Fibroblast of lung (primary cell): ENCODE results near the gene C1orf94. TPM values are rescaled to one million over a fixed set of nuclear protein-coding genes. Genes with fewer than 3 reads are reported as not detected.

ENCODE experiments used
- DNase-seq, 2 donors: peaks; one replicate each; pipeline versions ENCODE4 v3.0.0 to v3.0.0-alpha.2; 2010; ENCODE audit warnings: low read depth in 2 of 2
- H2AFZ ChIP-seq: 2 replicates; pipeline ENCODE4 v1.5.1; 2012; ENCODE audit warnings: low read length, control low read depth, inconsistent platforms
- H3K27ac ChIP-seq: 2 replicates; pipeline ENCODE4 v1.5.1; 2011; ENCODE audit warnings: low read length, control low read depth; ENCODE audit not compliant: insufficient read depth
- H3K27me3 ChIP-seq: 2 replicates; pipeline ENCODE4 v1.5.1; 2011; ENCODE audit warnings: mild to moderate bottlenecking, low read length; ENCODE audit not compliant: control insufficient read depth, insufficient read depth
- H3K36me3 ChIP-seq: 2 replicates; pipeline ENCODE4 v1.5.1; 2011; ENCODE audit warnings: low read length; ENCODE audit not compliant: control insufficient read depth, insufficient read depth
- H3K4me1 ChIP-seq: 2 replicates; pipeline ENCODE4 v1.5.1; 2011; ENCODE audit warnings: low read length; ENCODE audit not compliant: control insufficient read depth, insufficient read depth; ENCODE audit errors: extremely low read depth
- H3K4me2 ChIP-seq: 2 replicates; pipeline ENCODE4 v1.5.1; 2011; ENCODE audit warnings: low read length, control low read depth; ENCODE audit not compliant: insufficient read depth; ENCODE audit errors: extremely low read depth
- H3K4me3 ChIP-seq, 4 experiments: fragments of 200-600 bp in 1 of 4; sonication (generic) in 1 of 4; replicated peaks in 1 of 4; 2 replicates each; pipeline ENCODE4 v1.5.1; 2011 to 2016; ENCODE audit warnings: low read length in 4 of 4, low read depth in 3 of 4, mild to moderate bottlenecking in 3 of 4, control low read depth in 2 of 4, inconsistent platforms in 1 of 4, mixed read lengths in 1 of 4; ENCODE audit not compliant: insufficient read depth in 1 of 4; ENCODE audit errors: control extremely low read depth in 1 of 4
- H3K79me2 ChIP-seq: 2 replicates; pipeline ENCODE4 v1.5.1; 2012; ENCODE audit warnings: mild to moderate bottlenecking, low read length, inconsistent platforms; ENCODE audit not compliant: control insufficient read depth, insufficient read depth
- H3K9ac ChIP-seq: 2 replicates; pipeline ENCODE4 v1.5.1; 2011; ENCODE audit warnings: mild to moderate bottlenecking, low read length, control low read depth; ENCODE audit not compliant: insufficient read depth
- H3K9me3 ChIP-seq: 2 replicates; pipeline ENCODE4 v1.5.1; 2012; ENCODE audit warnings: low read depth, low read length; ENCODE audit not compliant: control insufficient read depth, insufficient read depth
- H4K20me1 ChIP-seq: 2 replicates; pipeline ENCODE4 v1.5.1; 2011; ENCODE audit warnings: low read length; ENCODE audit not compliant: control insufficient read depth, insufficient read depth; ENCODE audit errors: extremely low read depth
- EZH2 ChIP-seq: IDR thresholded peaks from 2 replicates; pipeline ENCODE4 v1.5.1; 2012; ENCODE audit warnings: low read length, control low read depth, mild to moderate bottlenecking; ENCODE audit errors: missing control alignments
- polyA plus RNA-seq, 2 donors: library from polyadenylated mRNA; depleted of rRNA in 1 of 2; stranded (reverse) in 1 of 2; unstranded in 1 of 2; fragments of >200 nt; gene quantifications; 2 replicates each; pipeline ENCODE4 v1.2.1, GENCODE V29; 2011 to 2012; ENCODE audit warnings: missing spikeins in 1 of 2
- total RNA-seq: library from RNA; depleted of rRNA; stranded (reverse); fragments of >200 nt; gene quantifications from 2 replicates; pipeline ENCODE4 v1.2.1, GENCODE V29; 2014
- TF ChIP-seq, protein P1 (sequence below), 2 donors: IDR thresholded peaks in 1 of 2; conservative IDR thresholded peaks in 1 of 2; 1 replicate in 1 of 2; 2 replicates in 1 of 2; pipeline ENCODE4 v1.5.1; 2011 to 2012; ENCODE audit warnings: low read length in 2 of 2, control low read depth in 1 of 2, inconsistent platforms in 1 of 2, low read depth in 1 of 2, mild to moderate bottlenecking in 1 of 2

C1orf94 gene
- total and polyA plus RNA-seq, 2 donors (not counting 1 experiment from before 2014, with no cell fraction given) = under 0.01 to 0.02 TPM

DNA sequence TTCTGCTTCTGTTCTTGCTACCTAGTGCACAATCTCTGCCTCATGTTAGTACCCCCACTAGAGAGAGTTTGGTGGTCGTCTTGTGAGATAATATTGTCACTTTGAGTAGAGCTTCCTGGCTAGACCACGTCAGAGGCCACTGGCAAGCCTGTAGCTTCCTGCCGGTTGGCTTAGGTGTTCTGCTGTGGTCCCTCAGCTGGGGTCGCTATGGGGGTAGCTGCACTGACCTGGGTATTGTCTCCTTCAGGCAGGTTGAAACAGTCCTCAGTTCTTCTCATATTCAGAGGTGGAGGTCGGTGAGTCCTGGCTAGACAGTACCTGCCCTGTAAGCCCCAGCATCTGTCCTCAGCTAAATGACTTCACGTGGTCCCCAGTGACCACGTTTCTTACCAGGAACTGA lies 86.2 kb downstream of the C1orf94 start:
- no peaks in the 10 kb centered on the region for H3K4me1 ChIP-seq
- H2AFZ ChIP-seq = no peak overlapping the region
- no peaks in the 10 kb centered on the region for H4K20me1 ChIP-seq
- H3K36me3 ChIP-seq = no peaks in the 10 kb centered on the region
- H3K9ac ChIP-seq = no peak overlapping the region
- H3K9me3 ChIP-seq = no peaks in the 10 kb centered on the region
- TF ChIP-seq, protein P1, sequence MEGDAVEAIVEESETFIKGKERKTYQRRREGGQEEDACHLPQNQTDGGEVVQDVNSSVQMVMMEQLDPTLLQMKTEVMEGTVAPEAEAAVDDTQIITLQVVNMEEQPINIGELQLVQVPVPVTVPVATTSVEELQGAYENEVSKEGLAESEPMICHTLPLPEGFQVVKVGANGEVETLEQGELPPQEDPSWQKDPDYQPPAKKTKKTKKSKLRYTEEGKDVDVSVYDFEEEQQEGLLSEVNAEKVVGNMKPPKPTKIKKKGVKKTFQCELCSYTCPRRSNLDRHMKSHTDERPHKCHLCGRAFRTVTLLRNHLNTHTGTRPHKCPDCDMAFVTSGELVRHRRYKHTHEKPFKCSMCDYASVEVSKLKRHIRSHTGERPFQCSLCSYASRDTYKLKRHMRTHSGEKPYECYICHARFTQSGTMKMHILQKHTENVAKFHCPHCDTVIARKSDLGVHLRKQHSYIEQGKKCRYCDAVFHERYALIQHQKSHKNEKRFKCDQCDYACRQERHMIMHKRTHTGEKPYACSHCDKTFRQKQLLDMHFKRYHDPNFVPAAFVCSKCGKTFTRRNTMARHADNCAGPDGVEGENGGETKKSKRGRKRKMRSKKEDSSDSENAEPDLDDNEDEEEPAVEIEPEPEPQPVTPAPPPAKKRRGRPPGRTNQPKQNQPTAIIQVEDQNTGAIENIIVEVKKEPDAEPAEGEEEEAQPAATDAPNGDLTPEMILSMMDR (conservative IDR thresholded peaks at IDR 0.05 in 1 of 2, IDR thresholded peaks at IDR 0.05 in 1 of 2; ENCODE audit: low read depth in 1 of 2, low read length in 2 of 2) = no peak
- H3K4me2 ChIP-seq = no peak overlapping the region
- H3K27me3 ChIP-seq = no peaks in the 10 kb centered on the region
- no peak for DNase-seq
- no peak overlapping the region for H3K4me3 ChIP-seq
- H3K79me2 ChIP-seq = no peaks in the 10 kb centered on the region
- H3K27ac ChIP-seq = no peak overlapping the region

DNA sequence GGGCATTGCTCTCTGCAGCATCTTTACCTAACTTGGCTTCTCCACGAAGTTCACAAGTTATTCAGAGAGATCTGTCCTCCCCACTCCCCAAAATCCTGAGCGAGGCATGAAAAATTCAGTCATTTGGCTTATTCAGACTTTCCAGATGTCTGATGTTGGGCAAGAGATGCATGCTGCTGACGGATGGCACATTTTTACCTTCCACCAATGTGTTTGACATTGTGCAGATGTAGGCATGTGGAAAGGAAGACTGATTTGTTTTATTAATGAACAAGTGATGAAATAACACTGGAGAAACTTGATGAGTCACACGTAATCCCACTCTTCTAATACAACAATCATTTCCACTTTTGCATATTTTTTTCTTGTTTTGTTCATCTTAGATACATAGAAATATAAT lies 86.7 kb downstream of the C1orf94 start:
- no peaks in the 10 kb centered on the region for H3K79me2 ChIP-seq
- no peaks in the 10 kb centered on the region for H3K36me3 ChIP-seq
- H3K27ac ChIP-seq = no peak overlapping the region
- peak in 1 of 2 donors; percentile 7 for DNase-seq
- no peak overlapping the region for H3K4me3 ChIP-seq
- no peaks in the 10 kb centered on the region for H3K9me3 ChIP-seq
- no peaks in the 10 kb centered on the region for H4K20me1 ChIP-seq
- H3K9ac ChIP-seq = no peak overlapping the region
- no peak overlapping the region for H3K4me2 ChIP-seq
- no peak for TF ChIP-seq EZH2
- TF ChIP-seq, protein P1 (conservative IDR thresholded peaks at IDR 0.05 in 1 of 2, IDR thresholded peaks at IDR 0.05 in 1 of 2; ENCODE audit: low read depth in 1 of 2, low read length in 2 of 2) = no peak
- H2AFZ ChIP-seq = no peak overlapping the region
- no peaks in the 10 kb centered on the region for H3K4me1 ChIP-seq
- no peaks in the 10 kb centered on the region for H3K27me3 ChIP-seq

DNA sequence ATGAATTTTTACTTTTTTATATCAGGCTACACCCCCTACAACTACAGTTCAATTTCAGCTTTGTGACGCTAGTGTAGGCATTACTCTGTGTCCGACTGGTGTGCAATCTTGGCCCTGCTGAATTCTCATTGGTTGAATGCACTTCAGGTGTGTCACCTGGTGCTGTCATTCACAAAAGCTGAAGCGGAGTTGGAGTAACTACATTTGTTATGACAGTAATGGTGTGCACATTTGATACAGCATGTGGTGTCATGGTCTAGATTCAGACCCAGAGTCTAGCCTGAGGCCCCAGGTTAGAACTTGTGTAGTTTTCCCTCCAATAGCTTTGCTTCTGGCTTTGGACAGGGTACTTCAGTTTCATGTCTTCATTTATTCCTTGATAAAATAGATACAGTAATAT lies 88.7 kb downstream of the C1orf94 start:
- Histone ChIP-seq H3K27me3 (no peaks in the 10 kb centered on the region), H3K9ac (no peak overlapping the region), H3K27ac (no peak overlapping the region), H2AFZ (no peak overlapping the region), H3K4me1 (no peaks in the 10 kb centered on the region), H3K9me3 (no peaks in the 10 kb centered on the region), H3K4me2 (no peak overlapping the region), H3K4me3 (no peak overlapping the region), H4K20me1 (no peaks in the 10 kb centered on the region), H3K36me3 (no peaks in the 10 kb centered on the region), H3K79me2 (no peaks in the 10 kb centered on the region)
- TF ChIP-seq EZH2 = no peak
- TF ChIP-seq, protein P1 (conservative IDR thresholded peaks at IDR 0.05 in 1 of 2, IDR thresholded peaks at IDR 0.05 in 1 of 2; ENCODE audit: low read depth in 1 of 2, low read length in 2 of 2) = no peak
- DNase-seq = no peak
